Breast epithelium (tissue), 4 donors: ENCODE results near the gene MAD1L1. TPM values are rescaled to one million over a fixed set of nuclear protein-coding genes. Genes with fewer than 3 reads are reported as not detected.

Experiments used
- DNase-seq, 2 donors: peaks; one replicate each; pipeline ENCODE4 v3.0.0-alpha.2; 2019; ENCODE audit warnings: low spot score in 2 of 2
- H3K27ac ChIP-seq, 2 donors: fragments of 200-600 bp; sonication (generic) in 1 of 2; one replicate each; pipeline ENCODE4 v1.5.1; 2016 to 2019; ENCODE audit warnings: mild to moderate bottlenecking in 1 of 2
- H3K27me3 ChIP-seq, 2 donors: fragments of 200-600 bp; sonication (generic) in 1 of 2; one replicate each; pipeline versions ENCODE4 v1.5.1 to v1.6.0; 2017 to 2019; ENCODE audit warnings: control low read depth in 1 of 2, mild to moderate bottlenecking in 1 of 2
- H3K36me3 ChIP-seq: fragments of 200-600 bp; one replicate; pipeline ENCODE4 v1.5.1; 2019
- H3K4me1 ChIP-seq, 2 donors: fragments of 200-600 bp; sonication (generic); one replicate each; pipeline ENCODE4 v1.5.1; 2016 to 2019; ENCODE audit warnings: control low read depth in 1 of 2
- H3K4me3 ChIP-seq, 3 donors: fragments of 200-600 bp; sonication (generic); 1 replicate in 2 of 3; 2 replicates in 1 of 3; pipeline ENCODE4 v1.5.1; 2016 to 2019; ENCODE audit warnings: mild to moderate bottlenecking in 3 of 3, moderate library complexity in 2 of 3
- H3K9me3 ChIP-seq, 2 donors: fragments of 200-600 bp; sonication (generic) in 1 of 2; one replicate each; pipeline ENCODE4 v1.5.1; 2016 to 2019; ENCODE audit warnings: control low read depth in 1 of 2
- CTCF ChIP-seq, 3 donors: fragments of 450-650 bp; IDR thresholded peaks; one replicate each; pipeline ENCODE4 v1.5.1; 2016 to 2017; ENCODE audit warnings: antibody characterized with exemption in 3 of 3, mild to moderate bottlenecking in 3 of 3, moderate library complexity in 3 of 3
- POLR2A ChIP-seq: fragments of 450-650 bp; IDR thresholded peaks from one replicate; pipeline ENCODE4 v1.6.1; 2016; ENCODE audit warnings: antibody characterized with exemption, mild to moderate bottlenecking, moderate library complexity
- POLR2AphosphoS5 ChIP-seq, 3 donors: sonication (generic); formaldehyde crosslinking; IDR thresholded peaks; one replicate each; pipeline ENCODE4 v1.6.1; 2017; ENCODE audit warnings: antibody characterized with exemption in 3 of 3
- intact Hi-C: fragments of 100-400 bp; cut with DNase I; formaldehyde crosslinking; loops from one replicate; pipeline ENCODE4 v1.15.1; 2023; ENCODE audit warnings: low total_unique reads
- total RNA-seq, 3 donors: library from RNA; depleted of rRNA; stranded (reverse); fragments of >200 nt; gene quantifications; one replicate each; pipeline ENCODE4 v1.1.0, GENCODE V29; 2016

The MAD1L1 gene
- total RNA-seq, 3 donors from 2014 or later, result 27.7 to 33.9 (median 28.8) TPM

DNA sequence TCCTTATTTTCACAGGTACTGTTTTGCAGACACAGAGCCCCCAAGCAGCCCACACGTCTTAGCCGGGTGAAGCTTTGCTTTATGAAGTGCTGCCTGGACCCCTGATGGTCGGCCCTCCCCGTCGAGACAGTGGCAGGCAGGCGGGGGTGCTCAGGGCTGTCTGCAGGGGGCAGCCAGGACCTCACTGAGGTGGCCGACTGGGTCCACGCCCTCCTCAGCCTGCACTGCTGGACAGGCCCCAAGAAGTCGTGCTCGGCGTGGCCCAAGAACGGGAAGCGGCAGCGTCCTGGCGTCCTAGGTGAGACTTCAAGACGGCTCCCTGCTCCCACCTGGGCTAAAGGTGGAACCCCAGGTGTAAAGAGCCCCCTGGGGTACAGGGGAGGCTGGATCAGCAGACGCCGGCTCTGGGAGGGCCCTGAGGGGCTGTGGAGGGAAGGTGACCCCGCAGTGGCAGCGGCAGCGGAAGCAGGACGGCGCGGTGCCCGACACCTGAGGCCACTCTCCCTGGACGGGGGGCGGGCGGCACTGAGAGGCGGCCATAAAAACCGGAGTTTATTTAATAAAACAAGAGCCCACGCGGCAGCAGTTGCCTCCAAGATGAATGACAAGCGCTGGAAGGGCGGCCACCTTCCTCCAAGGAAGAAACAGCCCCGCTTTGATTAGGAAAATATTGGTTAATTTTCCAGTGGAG lies 383.2 kb downstream of the MAD1L1 start:
- no peak overlapping the region for H3K4me3 ChIP-seq
- H3K27me3 ChIP-seq, result no peaks in the 10 kb centered on the region
- no peaks in the 10 kb centered on the region for H3K4me1 ChIP-seq
- intact Hi-C loops, result no loop called here
- H3K27ac ChIP-seq, result no peak overlapping the region
- no peak for TF ChIP-seq CTCF (IDR thresholded peaks at IDR 0.05)
- no peak for TF ChIP-seq POLR2A
- TF ChIP-seq POLR2AphosphoS5 (IDR thresholded peaks at IDR 0.05), result no peak
- no peaks in the 10 kb centered on the region for H3K9me3 ChIP-seq
- no peak for DNase-seq
- H3K36me3 ChIP-seq, result no peaks in the 10 kb centered on the region

DNA sequence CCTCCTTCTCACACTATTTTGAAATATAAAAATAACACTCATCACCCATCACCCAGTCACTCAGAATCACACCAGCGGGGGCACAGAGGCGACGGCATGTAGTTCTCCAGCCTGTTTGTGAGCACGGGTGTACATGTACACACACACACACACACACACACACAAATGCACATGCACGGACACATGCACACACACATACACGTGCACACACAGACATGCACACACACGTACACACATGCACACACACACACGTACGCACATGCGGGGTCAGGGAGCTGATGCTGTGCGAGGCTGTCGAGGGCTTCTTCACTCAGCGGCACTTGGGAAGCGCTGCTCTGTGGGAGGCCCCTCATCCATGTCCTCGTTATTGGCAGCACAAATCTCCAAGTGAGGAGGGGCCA lies 383.8 kb downstream of the MAD1L1 start:
- Histone ChIP-seq H3K4me3 (no peak overlapping the region), H3K27ac (no peak overlapping the region), H3K9me3 (no peaks in the 10 kb centered on the region), H3K36me3 (no peaks in the 10 kb centered on the region), H3K27me3 (no peaks in the 10 kb centered on the region), H3K4me1 (no peaks in the 10 kb centered on the region)
- TF ChIP-seq CTCF (IDR thresholded peaks at IDR 0.05) (no peak), POLR2A (no peak), POLR2AphosphoS5 (IDR thresholded peaks at IDR 0.05) (no peak)
- intact Hi-C loops, result no loop called here
- no peak for DNase-seq

DNA sequence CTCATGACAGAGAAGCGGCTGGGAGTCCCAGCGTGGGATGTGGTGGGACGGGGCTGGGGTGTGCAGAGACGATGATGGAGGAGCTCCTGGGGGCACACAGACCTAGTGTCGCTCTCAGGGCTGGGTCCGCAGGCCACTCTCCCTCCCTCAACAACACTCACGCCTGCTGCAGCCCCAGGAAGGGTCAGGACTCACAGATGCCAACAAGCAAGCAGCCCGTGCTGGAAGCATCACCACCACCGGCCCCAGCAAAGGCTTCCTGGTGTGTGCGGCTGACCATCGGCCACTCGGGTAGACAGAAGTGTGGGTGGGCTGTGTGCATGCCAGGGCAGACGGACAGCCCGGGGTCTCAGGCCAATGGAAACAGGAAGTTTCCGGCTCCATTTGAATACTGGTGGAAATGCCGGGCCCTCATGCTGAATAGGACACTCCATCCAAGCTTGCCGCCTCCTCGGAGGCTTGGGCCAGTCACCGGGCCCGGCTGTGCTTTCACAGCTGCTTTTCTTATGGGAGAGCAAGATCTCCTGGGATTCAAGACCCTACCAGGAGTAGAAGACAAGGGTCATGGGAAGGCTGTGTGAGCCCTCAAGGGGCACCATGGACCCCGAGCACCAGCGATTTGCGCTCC lies 384.6 kb downstream of the MAD1L1 start:
- no peak for DNase-seq

DNA sequence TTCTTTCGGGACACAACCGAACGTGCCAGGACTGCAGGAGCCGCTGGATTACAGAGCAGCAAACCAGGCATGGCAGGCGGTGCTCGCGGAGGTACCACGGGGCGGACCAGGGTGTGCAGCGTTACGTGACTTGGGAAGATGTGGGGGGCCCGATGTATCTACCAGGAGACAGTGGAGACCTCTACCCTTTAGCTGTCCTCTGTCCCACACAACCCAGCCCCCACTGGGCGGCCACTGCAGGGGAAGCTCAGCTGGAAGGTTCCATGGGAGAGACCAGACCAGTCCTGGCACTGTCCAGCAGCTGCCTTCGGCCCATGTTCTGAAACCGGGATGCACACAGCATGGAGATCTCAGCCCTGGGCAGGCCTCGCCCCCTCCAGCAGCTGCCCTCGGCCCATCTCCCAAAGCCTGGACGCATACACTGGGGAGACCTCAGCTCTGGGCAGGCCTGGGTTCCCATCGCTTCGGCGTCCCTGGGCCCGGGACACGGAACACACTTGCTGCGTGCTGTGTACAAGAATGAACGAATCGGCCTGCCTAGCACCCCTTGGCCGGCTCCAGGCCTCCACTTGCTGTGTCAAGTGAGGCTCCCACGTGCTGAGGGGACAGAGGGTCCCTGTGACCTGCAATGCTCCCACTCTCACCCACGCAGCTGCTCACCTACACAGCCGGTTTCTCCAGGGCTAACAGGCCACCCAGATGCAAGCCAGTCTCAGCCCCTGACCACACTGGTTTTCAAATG lies 385.3 kb downstream of the MAD1L1 start:
- no peaks in the 10 kb centered on the region for H3K4me1 ChIP-seq
- DNase-seq, result no peak
- H3K36me3 ChIP-seq, result no peaks in the 10 kb centered on the region
- no peak overlapping the region for H3K4me3 ChIP-seq
- H3K27ac ChIP-seq, result no peak overlapping the region
- no peaks in the 10 kb centered on the region for H3K9me3 ChIP-seq
- TF ChIP-seq CTCF (IDR thresholded peaks at IDR 0.05) (no peak), POLR2A (no peak), POLR2AphosphoS5 (IDR thresholded peaks at IDR 0.05) (no peak)
- intact Hi-C loops, result no loop called here
- no peaks in the 10 kb centered on the region for H3K27me3 ChIP-seq

More for the DNA sequence above, 384.6 kb downstream of the MAD1L1 start:
- Histone ChIP-seq H3K4me1 (no peaks in the 10 kb centered on the region), H3K27me3 (no peaks in the 10 kb centered on the region), H3K4me3 (no peak overlapping the region), H3K9me3 (no peaks in the 10 kb centered on the region), H3K36me3 (no peaks in the 10 kb centered on the region), H3K27ac (no peak overlapping the region)
- intact Hi-C loops, result no loop called here
- TF ChIP-seq CTCF (IDR thresholded peaks at IDR 0.05) (no peak), POLR2A (no peak), POLR2AphosphoS5 (IDR thresholded peaks at IDR 0.05) (no peak)
